A172 (cell line): ENCODE results near the gene ACSL5. TPM values are rescaled to one million over a fixed set of nuclear protein-coding genes. Genes with fewer than 3 reads are reported as not detected.
A peak's percentile ranks its signal among the peaks of the same experiment; 100 is the strongest.
"Not testable (repeated sequence)": the region's sequence is repeated elsewhere in the genome, so short reads cannot be mapped to it uniquely, and the experiment has no call there.

Experiments used
- DNase-seq: peaks from one replicate; pipeline ENCODE4 v3.0.0-alpha.2; 2015; ENCODE audit warnings: low spot score
- total RNA-seq: library from RNA; depleted of rRNA; stranded (reverse); fragments of >200 nt; shearing (Covaris generic); gene quantifications from 2 replicates; pipeline ENCODE4 v1.2.3, GENCODE V29; 2014

Gene ACSL5
- total RNA-seq, 1 experiment from 2014 or later: 0.91 TPM

GRCh38 chr10:112351146-112351545 lies 22.8 kb upstream of the ACSL5 start:
- DNase-seq: no peak

- no peak for DNase-seq
Measured at GRCh38 chr10:112352044-112352443, 21.9 kb upstream of the ACSL5 start.

- DNase-seq: no peak
Measured at GRCh38 chr10:112353046-112353445, 20.9 kb upstream of the ACSL5 start.

GRCh38 chr10:112356686-112357085 lies 17.2 kb upstream of the ACSL5 start:
- DNase-seq: no peak

- no peak for DNase-seq
Measured at GRCh38 chr10:112359606-112360307, 14.2 kb upstream of the ACSL5 start.

GRCh38 chr10:112360308-112361270 lies 13.3 kb upstream of the ACSL5 start:
- peak; percentile 79 for DNase-seq

GRCh38 chr10:112361951-112362751 lies 11.8 kb upstream of the ACSL5 start:
- DNase-seq: peak; percentile 88

GRCh38 chr10:112362833-112363232 lies 11.1 kb upstream of the ACSL5 start:
- peak; percentile 49 for DNase-seq

GRCh38 chr10:112363696-112364688 lies 9.9 kb upstream of the ACSL5 start:
- DNase-seq: no peak

GRCh38 chr10:112365014-112365432 lies 8.9 kb upstream of the ACSL5 start:
- DNase-seq: no peak

GRCh38 chr10:112365451-112365850 lies 8.5 kb upstream of the ACSL5 start:
- DNase-seq: no peak

- DNase-seq: no peak
Measured at GRCh38 chr10:112366992-112367391, 6.9 kb upstream of the ACSL5 start.

- DNase-seq: no peak
Measured at GRCh38 chr10:112367516-112367915, 6.4 kb upstream of the ACSL5 start.

GRCh38 chr10:112369495-112370423 lies 4.2 kb upstream of the ACSL5 start:
- no peak for DNase-seq

GRCh38 chr10:112370424-112370819 lies 3.5 kb upstream of the ACSL5 start:
- no peak for DNase-seq

- DNase-seq: not testable (repeated sequence)
Measured at GRCh38 chr10:112371326-112371725, 2.6 kb upstream of the ACSL5 start.

- DNase-seq: not testable (repeated sequence)
Measured at GRCh38 chr10:112372182-112372810, 1.6 kb upstream of the ACSL5 start.

- DNase-seq: peak; percentile 23
Measured at GRCh38 chr10:112374724-112375541, 1.0 kb downstream of the ACSL5 start.
